HG02970 (cell line): ENCODE measurements around the gene PITPNM3.

Source experiments
- ATAC-seq: cut with Tn5 transposase; IDR thresholded peaks from one replicate; pipeline ENCODE4 v1.9.1; 2021; ENCODE audit warnings: mild to moderate bottlenecking, moderate library complexity, moderate number of reproducible peaks; ENCODE audit not compliant: unreplicated experiment, low FRiP score

The PITPNM3 gene

DNA sequence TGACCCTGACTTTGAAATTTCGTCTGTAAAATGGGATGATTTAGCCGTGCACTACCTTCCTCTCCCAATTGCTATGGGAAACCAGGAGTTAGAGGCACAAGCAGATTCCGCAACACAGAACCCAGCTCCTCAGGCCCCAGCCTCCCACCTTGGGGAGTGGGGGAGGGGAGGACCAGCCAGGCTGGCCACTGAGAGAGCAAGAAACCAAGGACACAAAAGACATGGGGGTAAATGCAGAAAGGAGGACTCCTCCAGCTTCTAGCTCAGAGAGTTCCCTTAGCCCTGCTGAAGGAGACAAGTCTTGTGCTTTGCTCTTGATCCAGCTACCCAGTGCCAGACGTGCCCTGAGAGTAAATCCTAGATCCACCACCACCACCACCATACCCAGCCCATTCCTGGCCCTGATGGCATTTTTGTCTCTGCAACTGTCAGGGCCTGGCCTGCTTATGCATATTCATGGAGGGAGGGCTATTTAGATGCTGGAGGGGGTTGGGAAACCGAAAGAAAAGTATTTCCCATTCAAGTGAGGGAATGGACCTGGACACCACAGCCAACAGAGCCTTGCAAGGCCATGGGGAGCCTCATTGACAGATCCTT lies 25.9 kb downstream of the PITPNM3 start:
- no peak for ATAC-seq

DNA sequence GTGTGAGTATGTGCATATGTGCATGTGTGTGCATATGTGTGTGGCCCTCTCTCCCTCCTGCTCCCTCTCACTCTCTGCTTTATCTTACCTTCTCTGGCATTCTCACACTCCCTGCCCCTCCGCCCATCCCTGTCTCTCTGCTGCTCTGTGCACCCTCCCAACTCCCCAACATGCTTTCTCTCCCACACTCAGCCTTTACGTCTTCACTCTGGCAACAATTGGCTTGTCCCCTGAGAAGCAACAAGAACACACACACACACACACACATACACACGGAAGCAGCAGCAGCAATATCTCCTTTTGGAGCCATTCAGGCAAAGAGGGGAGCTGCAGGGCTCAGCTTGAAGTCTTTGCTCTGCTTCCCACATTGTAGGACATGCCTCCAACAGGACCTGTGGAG lies 27.8 kb downstream of the PITPNM3 start:
- ATAC-seq = no peak

DNA sequence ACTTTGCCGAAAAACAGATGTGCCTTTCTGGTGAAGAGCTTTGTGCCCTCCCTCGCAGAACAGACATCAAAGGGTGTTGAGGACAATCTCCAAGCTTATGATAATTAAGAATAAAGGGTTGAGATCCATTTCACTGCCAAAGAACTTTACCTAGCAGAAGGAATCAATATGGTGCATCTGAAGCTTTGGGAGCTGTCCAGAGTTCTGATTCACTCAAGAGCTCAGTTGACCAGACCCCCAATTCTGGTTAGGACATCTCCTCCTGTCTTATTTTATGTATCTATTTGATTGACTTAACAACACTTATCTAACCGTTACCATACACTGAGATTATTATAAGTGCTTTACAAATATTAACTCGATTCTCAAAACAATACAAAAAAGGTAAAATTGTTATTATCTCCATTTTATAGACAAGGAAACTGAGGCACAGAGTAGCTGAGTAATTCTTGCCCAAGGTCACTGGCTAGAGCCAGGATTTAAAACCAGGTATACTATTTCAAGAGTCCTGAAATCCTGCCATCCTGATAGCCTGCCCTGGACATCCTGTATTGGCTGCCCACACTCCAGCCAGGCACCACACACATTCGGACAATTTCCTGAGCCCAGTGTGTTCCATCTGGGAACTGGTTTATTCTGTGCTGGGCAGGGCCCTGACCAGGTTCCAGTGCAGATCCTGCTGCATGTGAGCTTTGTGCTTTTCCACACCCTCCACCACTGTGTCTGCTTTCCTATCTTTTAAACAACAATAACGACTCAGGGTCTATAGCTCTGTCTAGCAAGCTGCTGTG lies 29.8 kb downstream of the PITPNM3 start:
- ATAC-seq = no peak

DNA sequence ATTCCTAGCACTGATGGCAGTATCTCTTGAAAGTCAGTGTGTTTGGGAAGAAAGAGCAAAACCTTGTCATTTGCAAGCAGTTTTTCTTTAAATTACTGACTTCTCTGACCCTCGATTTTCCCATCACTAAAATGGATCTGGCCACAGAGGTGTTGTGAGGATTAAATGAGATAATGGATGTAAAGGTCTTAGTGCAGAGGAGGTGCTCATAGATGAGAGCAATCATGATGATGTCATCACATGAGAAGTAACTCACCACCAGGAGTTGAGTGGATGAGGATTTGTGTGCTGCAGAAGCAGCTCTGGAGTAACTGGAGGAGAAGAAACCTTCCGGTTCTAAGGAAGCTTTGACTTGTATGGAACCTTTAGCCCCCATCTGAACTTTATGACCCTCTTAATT lies 30.6 kb downstream of the PITPNM3 start:
- no peak for ATAC-seq

DNA sequence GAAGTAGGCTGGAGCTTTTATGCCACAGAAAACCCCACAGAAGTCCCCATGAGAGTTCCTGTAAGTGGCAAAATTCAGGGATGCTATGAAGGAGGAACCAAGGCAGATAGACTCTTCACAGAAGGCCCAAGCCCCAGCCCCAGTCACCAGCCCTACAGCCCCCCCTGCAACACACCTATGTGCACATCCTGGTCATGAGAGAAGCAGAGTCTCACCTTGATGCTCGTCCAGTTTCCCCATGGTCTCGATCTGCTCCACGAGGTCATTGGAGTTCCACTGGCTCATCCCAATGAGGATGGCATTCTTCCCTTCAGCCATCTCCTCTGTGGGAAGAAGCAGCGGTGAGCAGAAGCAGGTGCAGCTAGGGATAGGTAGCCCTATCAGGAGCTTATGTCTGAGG lies 31.2 kb downstream of the PITPNM3 start:
- ATAC-seq = no peak

DNA sequence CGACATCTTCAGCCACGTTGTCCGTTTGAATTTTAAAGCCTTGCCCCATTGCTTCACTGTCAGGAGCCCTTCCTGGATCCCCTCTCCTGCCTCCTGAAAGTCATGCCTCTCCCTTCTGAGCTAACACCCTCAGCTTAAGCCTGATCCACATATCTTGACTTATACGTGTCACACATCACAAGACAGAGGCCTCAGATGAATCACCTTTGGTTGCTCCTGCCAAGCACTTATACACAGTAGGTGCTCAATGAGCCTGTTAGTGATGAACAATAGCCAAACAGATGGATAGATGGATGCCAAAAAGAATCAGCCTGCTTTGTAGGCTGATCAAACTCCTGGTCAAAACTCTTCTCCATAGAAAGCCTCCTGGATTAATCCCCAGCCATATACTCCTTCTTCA lies 31.8 kb downstream of the PITPNM3 start:
- ATAC-seq = no peak

DNA sequence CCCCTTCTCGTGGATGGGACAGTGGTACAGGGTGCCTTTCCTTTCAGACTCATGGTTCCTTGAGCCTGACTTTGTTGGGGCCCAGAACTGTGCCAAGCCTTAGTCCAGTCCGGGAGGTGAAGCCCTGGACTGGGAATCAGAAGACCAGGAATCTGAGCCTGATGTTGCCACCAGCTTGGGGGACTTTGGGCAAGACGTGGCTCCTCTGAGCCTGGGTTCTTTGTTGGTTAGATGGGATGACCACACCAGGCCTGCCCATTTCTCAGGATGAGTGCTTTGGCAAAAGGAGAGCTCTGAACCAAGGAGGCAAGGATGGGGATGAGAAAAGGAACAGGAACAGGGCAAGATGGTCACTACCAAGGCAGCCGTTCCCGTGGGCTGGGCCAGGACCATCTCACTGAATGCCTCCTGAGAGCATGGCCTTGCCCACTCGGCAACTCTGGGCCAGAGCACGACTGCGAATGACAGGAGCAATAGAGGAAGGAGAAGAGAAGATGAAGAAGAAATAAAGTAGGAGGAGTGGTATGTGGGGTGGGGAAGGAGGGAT lies 32.5 kb downstream of the PITPNM3 start:
- ATAC-seq = no peak

DNA sequence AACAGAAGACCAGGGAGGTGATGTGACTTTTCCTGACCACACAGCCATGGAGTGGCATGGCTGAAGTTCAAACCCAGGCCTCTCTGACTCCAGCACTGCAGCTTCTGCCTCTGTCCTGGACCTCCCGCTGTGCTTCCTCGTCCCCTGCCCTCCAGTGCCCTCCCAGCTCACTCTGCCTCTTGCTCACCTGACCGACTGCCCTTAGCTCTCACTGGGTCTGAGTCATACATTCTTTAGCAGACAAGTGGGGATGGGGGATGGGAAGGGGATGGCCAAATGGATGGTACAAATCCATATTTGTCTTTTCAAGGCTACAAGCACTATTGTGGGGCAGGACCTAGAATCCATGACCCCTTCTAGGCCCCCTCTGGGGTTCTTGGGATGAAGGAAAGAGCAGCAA lies 33.0 kb downstream of the PITPNM3 start:
- no peak for ATAC-seq

DNA sequence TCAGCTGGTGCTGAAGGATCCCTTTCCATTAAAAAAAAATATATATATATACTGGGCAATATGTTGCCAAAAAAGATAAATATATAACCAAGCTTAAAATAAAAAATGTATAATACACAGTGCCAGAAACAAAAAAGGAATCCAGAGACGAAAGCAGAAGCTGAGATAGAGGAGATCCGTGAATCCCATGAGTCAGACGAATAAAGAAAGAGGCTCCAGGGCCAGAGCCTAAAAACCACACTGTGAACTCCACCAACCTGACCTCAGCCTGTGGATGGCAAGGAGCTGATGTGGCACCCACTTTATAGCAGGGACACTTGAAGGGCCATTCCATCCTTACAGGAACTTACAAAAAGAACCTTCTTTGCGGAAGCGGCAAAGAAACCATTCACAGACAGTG lies 34.8 kb downstream of the PITPNM3 start:
- ATAC-seq = no peak

DNA sequence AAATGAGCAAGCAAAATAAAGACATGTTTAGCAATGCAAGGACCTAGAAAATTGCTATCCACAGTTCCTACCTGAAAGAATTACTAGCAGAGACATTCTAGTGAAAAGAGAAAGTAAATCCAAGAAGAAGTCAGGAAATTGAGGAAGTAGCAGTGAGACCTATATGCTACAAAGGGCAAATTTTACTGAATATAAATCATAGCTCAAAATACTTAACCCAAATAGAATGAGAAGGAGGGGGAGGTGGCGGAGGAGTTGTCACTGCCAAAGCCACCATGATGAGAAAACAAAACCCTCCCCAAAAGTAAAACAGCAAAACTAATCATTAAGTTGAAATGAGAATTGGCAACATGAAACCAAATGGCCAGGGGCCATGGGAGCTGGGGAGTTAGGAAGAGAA lies 39.3 kb downstream of the PITPNM3 start:
- no peak for ATAC-seq

DNA sequence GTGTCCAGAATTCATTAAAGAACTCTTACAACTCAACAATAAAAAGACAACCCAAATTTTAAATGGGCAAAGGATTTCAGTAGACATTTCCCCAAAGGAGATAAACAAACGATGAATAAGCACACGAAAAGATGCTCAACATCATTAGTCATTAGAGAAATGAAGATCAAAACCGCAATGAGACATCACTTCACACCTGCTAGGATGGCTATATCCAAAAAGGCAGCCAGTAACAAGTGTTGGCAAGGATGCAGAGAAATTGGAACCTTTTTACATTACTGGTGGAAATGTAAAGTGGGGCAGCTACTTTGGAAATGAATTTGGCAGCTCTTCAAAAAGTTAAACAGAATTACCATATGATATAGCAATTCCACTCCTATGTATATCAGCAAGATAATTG lies 42.0 kb downstream of the PITPNM3 start:
- ATAC-seq = no peak

DNA sequence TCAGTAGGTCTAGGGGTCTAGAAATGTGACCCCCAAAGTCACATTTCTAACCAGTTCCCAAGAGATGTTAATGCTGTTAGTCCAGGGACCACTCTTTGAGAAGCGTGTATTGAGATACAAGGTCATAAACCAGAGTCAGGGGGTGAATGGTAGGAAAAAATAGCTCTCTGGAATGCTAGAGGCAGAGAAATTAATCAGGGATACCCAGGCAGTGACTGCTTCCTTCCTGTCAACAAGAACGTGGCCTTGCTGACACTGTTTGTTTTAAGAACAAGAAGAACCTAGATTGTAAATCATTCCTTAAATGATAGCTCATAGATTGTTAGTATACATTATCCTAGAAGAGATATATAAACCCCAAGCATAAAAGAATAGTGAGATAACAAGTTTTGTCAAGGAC lies 43.8 kb downstream of the PITPNM3 start:
- ATAC-seq = no peak

DNA sequence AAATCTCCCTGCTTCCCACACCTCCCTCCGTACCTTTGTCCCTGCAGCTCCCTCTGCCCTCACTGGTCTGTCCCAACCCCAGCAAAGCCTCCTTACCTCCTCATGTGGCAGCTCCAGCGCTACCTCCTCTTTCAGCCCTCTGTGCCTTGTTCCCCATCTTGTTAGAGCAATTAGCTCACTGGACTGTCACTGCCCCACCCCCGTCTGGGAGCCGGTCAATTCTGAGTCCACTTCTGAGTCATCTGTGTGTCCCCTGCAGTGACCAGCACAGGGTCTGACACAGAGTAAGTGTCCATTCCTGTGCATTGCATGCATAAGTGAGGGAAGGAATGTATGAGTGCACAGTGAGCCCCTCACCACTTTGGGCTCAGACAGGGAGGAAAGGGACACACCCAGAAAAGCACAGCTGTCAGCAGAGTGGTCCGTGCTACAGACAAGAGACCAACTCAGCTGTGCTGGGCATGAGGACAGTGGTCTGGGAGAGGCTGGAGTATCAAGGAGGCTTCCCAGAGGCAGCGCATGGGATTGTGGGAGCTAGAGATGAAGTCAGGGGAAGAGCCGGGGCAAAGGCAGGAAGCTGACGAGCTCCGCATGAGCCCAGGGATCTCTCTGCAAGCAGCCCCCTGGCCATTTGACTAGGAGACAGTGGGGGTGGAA lies 45.9 kb downstream of the PITPNM3 start:
- no peak for ATAC-seq

DNA sequence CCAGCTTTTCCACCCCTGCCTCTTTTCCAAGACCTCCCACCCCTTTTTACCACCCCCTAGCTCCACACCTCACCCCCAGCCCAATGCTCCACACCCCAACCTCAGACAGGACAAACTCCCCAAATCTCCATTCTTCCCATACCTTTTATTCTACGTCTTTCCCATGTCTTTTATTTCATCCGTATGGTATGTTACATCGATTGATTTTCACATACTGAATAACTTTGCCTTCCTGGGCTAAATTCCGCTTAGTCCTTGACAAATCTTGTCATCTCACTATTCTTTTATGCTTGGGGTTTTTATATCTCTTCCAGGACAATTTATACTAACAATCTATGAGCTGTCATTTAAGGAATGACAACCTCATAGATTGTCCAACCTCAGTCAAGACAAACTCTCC lies 46.4 kb downstream of the PITPNM3 start:
- no peak for ATAC-seq

DNA sequence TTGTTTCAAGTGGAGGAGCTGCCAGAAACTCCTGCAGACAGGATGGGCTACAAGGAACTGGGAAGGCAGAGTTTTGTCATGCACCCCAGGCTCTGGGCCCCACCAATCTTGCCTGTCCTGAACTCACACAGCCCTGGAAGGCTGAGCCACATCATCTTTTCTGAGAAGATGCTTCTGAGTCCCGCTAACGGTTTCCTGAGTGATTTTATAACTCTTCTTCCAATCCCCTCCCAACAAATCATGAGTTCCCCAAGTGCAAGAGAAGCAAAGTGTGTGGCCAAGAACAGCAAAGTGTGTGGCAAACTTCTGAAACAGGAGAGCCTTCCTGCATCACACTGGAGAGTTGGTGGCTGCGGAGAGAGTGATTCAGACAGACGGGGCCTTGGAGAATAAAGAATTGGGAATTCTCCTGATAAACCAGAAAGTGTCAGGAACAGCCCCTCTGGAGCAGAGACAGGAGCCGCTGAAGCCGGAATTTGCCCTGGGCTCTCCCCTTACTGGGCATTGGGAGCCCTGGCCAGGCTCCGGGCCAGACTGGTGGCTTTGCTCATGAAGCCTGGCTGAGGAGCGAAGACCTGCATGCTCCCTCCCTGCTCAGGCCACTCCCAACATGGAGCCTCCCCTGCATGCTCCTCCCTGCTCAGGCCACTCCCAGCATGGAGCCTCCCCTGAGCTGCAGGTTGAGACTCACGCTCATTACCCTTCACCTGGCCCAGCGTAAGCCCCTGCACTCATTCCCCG lies 47.2 kb downstream of the PITPNM3 start:
- no peak for ATAC-seq

DNA sequence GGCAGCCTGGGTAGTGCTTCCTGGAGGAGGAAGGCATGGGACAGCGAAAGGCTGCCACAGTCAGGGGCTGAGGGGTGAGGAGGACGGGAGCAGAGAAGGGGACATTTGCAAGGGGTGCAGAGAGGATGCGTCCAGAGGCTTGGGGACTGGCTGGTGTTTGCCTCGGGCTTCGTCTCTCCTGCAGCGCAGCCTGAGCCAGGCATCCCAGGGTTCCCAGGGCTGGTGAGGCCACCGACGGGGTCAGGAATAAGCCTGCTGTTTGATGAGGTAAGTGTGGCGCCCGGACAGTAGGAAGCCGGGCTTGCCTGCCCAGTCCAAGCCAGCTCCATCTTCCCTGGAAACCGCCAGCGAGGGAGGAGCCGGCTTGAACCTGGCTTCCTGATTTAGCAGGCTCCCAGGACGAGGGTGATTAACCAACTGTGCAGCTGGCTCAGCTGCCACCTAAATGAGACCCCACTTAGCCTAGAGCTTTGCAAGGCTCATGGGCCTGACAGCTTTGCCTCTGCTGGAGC lies 47.8 kb downstream of the PITPNM3 start:
- ATAC-seq = no peak

DNA sequence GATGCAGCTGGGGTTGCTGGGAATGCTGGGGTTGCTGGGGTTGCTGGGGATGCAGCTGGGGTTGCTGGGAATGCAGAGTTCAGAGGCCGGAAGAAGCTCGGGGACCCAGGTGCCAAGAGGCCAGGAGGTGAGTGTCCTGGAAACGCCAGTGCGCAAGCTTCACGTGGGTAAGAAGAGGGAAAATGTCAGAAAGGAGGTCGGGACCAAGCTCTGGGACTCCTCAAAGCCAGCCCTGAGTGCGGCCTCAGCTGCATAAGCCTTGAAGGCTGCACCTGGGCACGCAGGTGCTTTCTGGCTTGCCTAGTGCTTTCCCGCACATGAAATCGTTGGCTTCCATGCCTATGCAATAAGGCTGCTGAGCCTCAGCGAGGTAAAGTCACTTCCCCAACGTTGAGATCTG lies 48.3 kb downstream of the PITPNM3 start:
- ATAC-seq = no peak

DNA sequence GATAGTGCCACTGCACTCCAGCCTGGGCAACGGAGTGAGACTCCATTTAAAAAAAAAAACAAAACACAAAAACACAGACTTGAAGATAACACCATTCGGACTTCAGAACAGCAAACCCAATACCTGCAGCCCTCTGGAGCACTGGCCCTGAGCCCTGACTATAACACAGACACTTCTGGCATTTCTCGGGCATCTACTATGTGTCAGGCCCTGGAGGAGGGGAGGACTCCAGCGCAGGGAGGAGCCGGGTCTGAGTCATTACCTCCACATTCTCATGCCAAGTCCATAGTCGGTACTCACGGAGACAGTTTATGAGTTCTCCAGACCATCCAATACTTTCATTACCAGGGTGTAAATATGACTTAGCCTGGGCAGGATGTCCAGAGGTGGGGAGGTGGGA lies 48.8 kb downstream of the PITPNM3 start:
- ATAC-seq = no peak

DNA sequence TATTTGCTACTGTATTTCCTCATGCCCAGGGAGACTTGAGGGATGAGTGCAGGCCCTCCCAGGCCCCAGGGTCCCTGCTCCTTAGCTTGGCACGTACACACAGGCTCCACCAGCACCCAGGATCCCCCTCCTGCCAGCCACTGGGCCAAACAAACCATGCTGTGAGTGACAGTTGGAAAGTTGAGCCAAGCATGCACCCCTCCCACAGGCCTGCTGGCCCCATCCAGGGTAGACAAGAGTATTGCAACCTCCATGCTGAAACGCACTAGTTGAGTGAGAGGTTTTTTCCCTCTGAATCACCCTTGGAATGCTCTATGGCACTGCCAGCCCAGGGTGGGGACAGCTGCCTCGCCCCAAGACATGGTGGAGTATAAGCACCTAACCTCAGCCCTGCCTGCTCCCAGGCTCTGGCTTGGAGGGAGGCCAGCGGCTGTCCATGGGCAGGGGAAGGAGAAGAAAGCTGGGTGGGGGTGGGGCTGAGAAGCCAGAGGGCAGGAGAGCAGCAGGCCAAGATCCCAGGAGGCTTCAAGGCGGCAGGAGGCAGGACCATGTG lies 49.6 kb downstream of the PITPNM3 start:
- no peak for ATAC-seq

DNA sequence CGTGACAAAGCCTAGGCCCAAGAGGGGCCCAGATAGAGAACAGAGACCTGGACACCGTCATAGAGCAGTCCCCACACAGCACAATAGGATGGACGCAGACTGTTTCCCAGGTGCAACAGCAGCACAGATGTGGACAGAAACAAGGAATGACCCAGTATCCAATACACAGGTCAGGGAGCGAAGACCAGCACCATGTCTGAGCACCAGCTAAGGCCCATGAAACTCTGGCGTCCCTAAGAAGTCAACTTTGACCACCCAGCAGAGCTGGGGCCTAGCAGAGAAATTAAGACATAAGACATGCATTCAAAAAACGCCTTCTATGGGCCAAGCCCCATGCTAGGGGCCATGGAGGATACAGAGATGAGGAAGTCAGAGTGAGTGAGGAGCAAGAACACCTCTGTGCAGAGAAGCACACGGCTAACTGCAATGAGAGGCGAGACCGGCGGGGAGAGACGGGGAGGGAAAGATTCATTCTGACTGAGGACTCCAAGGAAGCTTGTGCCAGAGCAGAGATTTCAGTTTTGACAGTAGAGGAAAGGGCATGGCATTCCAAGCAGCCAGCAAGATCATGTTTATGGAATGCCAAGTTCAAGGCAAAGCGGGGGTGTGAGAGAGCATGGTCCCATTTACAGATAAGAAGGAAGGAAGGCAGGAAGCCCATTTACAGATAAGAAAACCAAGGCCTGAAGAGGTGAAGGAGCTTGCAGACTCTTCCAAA lies 50.8 kb downstream of the PITPNM3 start:
- no peak for ATAC-seq
